Measurements from ENCODE around the gene SPACA9.

The SPACA9 gene

GRCh38 chr9:132878695-132879456, at the start of gene SPACA9:
SPACA9 (plus strand) TSS chr9:132878898; CDS start chr9:132883948, 5,050 bp downstream.
- peak; percentile 57 for DNase-seq
- H3K27ac Mint-ChIP-seq: peak within 1 kb of the TSS; percentile 86
- no peaks in the 10 kb centered on the region for H3K9me3 Mint-ChIP-seq
- H3K27me3 Mint-ChIP-seq: peaks cover 27% of the 10 kb centered on the region
- H3K4me1 Mint-ChIP-seq: peaks cover 20% of the 10 kb centered on the region
- peak within 1 kb of the TSS; percentile 74 for H3K4me3 Mint-ChIP-seq
- H3K36me3 Mint-ChIP-seq: no peaks in the 10 kb centered on the region
- CTCF ChIA-PET: interaction anchor here (1.5 to 3.1 kb wide), 2 partner anchors 23 to 30 kb away, joined by 5 to 15 read pairs; no protein-coding TSS in a partner anchor

- Mint-ChIP-seq H3K9me3 (no peaks in the 10 kb centered on the region), H3K36me3 (no peaks in the 10 kb centered on the region), H3K27me3 (peaks cover 13% of the 10 kb centered on the region), H3K4me1 (no peaks in the 10 kb centered on the region), H3K4me3 (no peak overlapping the region), H3K27ac (no peak overlapping the region)
- CTCF ChIA-PET: no interaction called here
- DNase-seq: no peak
Measured at GRCh38 chr9:132832171-132832881, 46.4 kb upstream of the SPACA9 start.

- Mint-ChIP-seq H3K27me3 (peaks cover 13% of the 10 kb centered on the region), H3K4me1 (no peaks in the 10 kb centered on the region), H3K27ac (no peak overlapping the region), H3K9me3 (no peaks in the 10 kb centered on the region), H3K36me3 (no peaks in the 10 kb centered on the region), H3K4me3 (no peak overlapping the region)
- CTCF ChIA-PET: no interaction called here
- no peak for DNase-seq
Measured at GRCh38 chr9:132833550-132834121, 45.1 kb upstream of the SPACA9 start.

GRCh38 chr9:132834343-132834742, 44.4 kb upstream of the SPACA9 start:
- Mint-ChIP-seq H3K27me3 (peaks cover 14% of the 10 kb centered on the region), H3K4me3 (no peak overlapping the region), H3K9me3 (no peaks in the 10 kb centered on the region), H3K36me3 (no peaks in the 10 kb centered on the region), H3K4me1 (no peaks in the 10 kb centered on the region), H3K27ac (no peak overlapping the region)
- DNase-seq: no peak
- CTCF ChIA-PET: no interaction called here

- CTCF ChIA-PET: no interaction called here
- H3K27ac Mint-ChIP-seq: no peak overlapping the region
- no peak for DNase-seq
- H3K4me3 Mint-ChIP-seq: no peak overlapping the region
- H3K9me3 Mint-ChIP-seq: no peaks in the 10 kb centered on the region
- no peaks in the 10 kb centered on the region for H3K4me1 Mint-ChIP-seq
- H3K36me3 Mint-ChIP-seq: no peaks in the 10 kb centered on the region
- peaks cover 15% of the 10 kb centered on the region for H3K27me3 Mint-ChIP-seq
Measured at GRCh38 chr9:132837501-132838286, 41.0 kb upstream of the SPACA9 start.

- Mint-ChIP-seq H3K9me3 (no peaks in the 10 kb centered on the region), H3K27me3 (peaks cover 15% of the 10 kb centered on the region), H3K36me3 (no peaks in the 10 kb centered on the region), H3K4me3 (no peak overlapping the region), H3K27ac (no peak overlapping the region), H3K4me1 (no peaks in the 10 kb centered on the region)
- DNase-seq: no peak
- CTCF ChIA-PET: no interaction called here
Measured at GRCh38 chr9:132838291-132838690, 40.4 kb upstream of the SPACA9 start.

GRCh38 chr9:132840980-132841379, 37.7 kb upstream of the SPACA9 start:
- Mint-ChIP-seq H3K4me1 (no peaks in the 10 kb centered on the region), H3K4me3 (no peak overlapping the region), H3K9me3 (no peaks in the 10 kb centered on the region), H3K36me3 (no peaks in the 10 kb centered on the region), H3K27me3 (peaks cover 14% of the 10 kb centered on the region), H3K27ac (no peak overlapping the region)
- CTCF ChIA-PET: interaction anchor here (0.6 kb wide), 1 partner anchor 24 kb away, joined by 3 read pairs; no protein-coding TSS in a partner anchor
- no peak for DNase-seq

GRCh38 chr9:132842124-132843044, 36.3 kb upstream of the SPACA9 start:
- DNase-seq: no peak
- Mint-ChIP-seq H3K4me1 (no peaks in the 10 kb centered on the region), H3K36me3 (no peaks in the 10 kb centered on the region), H3K27ac (no peak overlapping the region), H3K4me3 (no peak overlapping the region), H3K27me3 (peaks cover 14% of the 10 kb centered on the region), H3K9me3 (no peaks in the 10 kb centered on the region)
- CTCF ChIA-PET: no interaction called here

- Mint-ChIP-seq H3K4me3 (no peak overlapping the region), H3K27ac (no peak overlapping the region), H3K27me3 (peaks cover 15% of the 10 kb centered on the region), H3K4me1 (peaks cover 24% of the 10 kb centered on the region), H3K9me3 (no peaks in the 10 kb centered on the region), H3K36me3 (no peaks in the 10 kb centered on the region)
- DNase-seq: no peak
- CTCF ChIA-PET: interaction anchor here (0.9 kb wide), 1 partner anchor 56 kb away, joined by 3 read pairs; no protein-coding TSS in a partner anchor
Measured at GRCh38 chr9:132846109-132846917, 32.4 kb upstream of the SPACA9 start.

- Mint-ChIP-seq H3K4me3 (no peak overlapping the region), H3K4me1 (peaks cover 27% of the 10 kb centered on the region), H3K9me3 (no peaks in the 10 kb centered on the region), H3K36me3 (no peaks in the 10 kb centered on the region), H3K27ac (no peak overlapping the region), H3K27me3 (peaks cover 15% of the 10 kb centered on the region)
- CTCF ChIA-PET: interaction anchor here (0.9 kb wide), 1 partner anchor 55 kb away, joined by 3 read pairs; no protein-coding TSS in a partner anchor
- DNase-seq: no peak
Measured at GRCh38 chr9:132846918-132847515, 31.7 kb upstream of the SPACA9 start.

- Mint-ChIP-seq H3K4me1 (peaks cover 28% of the 10 kb centered on the region), H3K4me3 (peak overlapping the region; percentile 38), H3K27ac (peak overlapping the region; percentile 88), H3K36me3 (no peaks in the 10 kb centered on the region), H3K9me3 (no peaks in the 10 kb centered on the region), H3K27me3 (peaks cover 12% of the 10 kb centered on the region)
- peak; percentile 34 for DNase-seq
- CTCF ChIA-PET: interaction anchor here (0.6 to 1.6 kb wide), 8 partner anchors 14 to 203 kb away, joined by 3 to 18 read pairs (median 4); no protein-coding TSS in a partner anchor
Measured at GRCh38 chr9:132849185-132849706, 29.5 kb upstream of the SPACA9 start.

GRCh38 chr9:132853482-132853881, 25.2 kb upstream of the SPACA9 start:
- Mint-ChIP-seq H3K4me3 (no peak overlapping the region), H3K9me3 (no peaks in the 10 kb centered on the region), H3K27ac (no peak overlapping the region), H3K27me3 (peaks cover 22% of the 10 kb centered on the region), H3K36me3 (no peaks in the 10 kb centered on the region), H3K4me1 (peaks cover 34% of the 10 kb centered on the region)
- CTCF ChIA-PET: no interaction called here
- no peak for DNase-seq
